Spleen (tissue), 11 donors: ENCODE measurements around the gene ABHD6. TPM values are rescaled to one million over a fixed set of nuclear protein-coding genes. Genes with fewer than 3 reads are reported as not detected.

Experiments
- DNase-seq: peaks from one replicate; pipeline ENCODE4 v3.0.0-alpha.2; 2020
- H3K27ac ChIP-seq, 8 donors: fragments of 200-600 bp; sonication (generic) in 7 of 8; 1 replicate in 4 of 8; 2 replicates in 4 of 8; pipeline versions ENCODE4 v1.5.0 to v1.8.0; 2016 to 2021; ENCODE audit warnings: inconsistent platforms in 4 of 8, mild to moderate bottlenecking in 4 of 8, moderate library complexity in 1 of 8
- H3K27me3 ChIP-seq, 7 donors: fragments of 200-600 bp; sonication (generic) in 6 of 7; replicated peaks in 1 of 7; 1 replicate in 4 of 7; 2 replicates in 3 of 7; pipeline versions ENCODE4 v1.5.0 to v1.8.0; 2016 to 2021; ENCODE audit warnings: inconsistent platforms in 3 of 7, mild to moderate bottlenecking in 1 of 7
- H3K36me3 ChIP-seq, 6 donors: fragments of 200-600 bp; sonication (generic) in 5 of 6; 1 replicate in 4 of 6; 2 replicates in 2 of 6; pipeline versions ENCODE4 v1.5.0 to v1.8.0; 2016 to 2021; ENCODE audit warnings: inconsistent platforms in 2 of 6
- H3K4me1 ChIP-seq, 6 donors: fragments of 200-600 bp; sonication (generic) in 5 of 6; 1 replicate in 3 of 6; 2 replicates in 3 of 6; pipeline versions ENCODE4 v1.5.0 to v1.8.0; 2016 to 2021; ENCODE audit warnings: inconsistent platforms in 3 of 6
- H3K4me3 ChIP-seq, 8 donors: fragments of 200-600 bp; sonication (generic) in 7 of 8; 1 replicate in 4 of 8; 2 replicates in 4 of 8; pipeline versions ENCODE4 v1.5.0 to v1.8.0; 2016 to 2021; ENCODE audit warnings: inconsistent platforms in 4 of 8, mild to moderate bottlenecking in 4 of 8, moderate library complexity in 2 of 8
- H3K9me3 ChIP-seq, 8 donors: fragments of 200-600 bp; sonication (generic) in 7 of 8; 1 replicate in 4 of 8; 2 replicates in 4 of 8; pipeline versions ENCODE4 v1.5.0 to v1.8.0; 2016 to 2021; ENCODE audit warnings: inconsistent platforms in 4 of 8
- CTCF ChIP-seq, 11 experiments: fragments of 200-600 bp in 7 of 11; fragments of 450-650 bp in 4 of 11; sonication (generic) in 4 of 11; IDR thresholded peaks in 8 of 11; conservative IDR thresholded peaks in 3 of 11; 1 replicate in 7 of 11; 2 replicates in 4 of 11; pipeline versions ENCODE4 v1.4.0 to v1.8.0; 2016 to 2021; ENCODE audit warnings: antibody characterized with exemption in 11 of 11, inconsistent platforms in 4 of 11, mild to moderate bottlenecking in 1 of 11
- POLR2A ChIP-seq, 3 donors: fragments of 450-650 bp; IDR thresholded peaks; one replicate each; pipeline ENCODE4 v1.5.1; 2017; ENCODE audit warnings: antibody characterized with exemption in 3 of 3, mild to moderate bottlenecking in 1 of 3
- POLR2AphosphoS5 ChIP-seq, 3 donors: sonication (generic); formaldehyde crosslinking; IDR thresholded peaks; one replicate each; pipeline ENCODE4 v1.5.1; 2017; ENCODE audit warnings: antibody characterized with exemption in 3 of 3
- WGBS, 5 donors: extraction: QIAGEN DNeasy Blood & Tissue Kit in 3 of 5; methylation state at CpG; one replicate each; pipeline versions ENCODE4 v1.1.5 to v1.1.7; 2013 to 2018; 5-methylcytosine and 5-hydroxymethylcytosine counted together
- intact Hi-C: fragments of 100-400 bp; cut with DNase I; formaldehyde crosslinking; loops from one replicate; pipeline ENCODE4 v1.15.0; 2023; ENCODE audit warnings: low total_unique reads
- polyA plus RNA-seq, 3 donors: library from polyadenylated mRNA; stranded (reverse); fragments of 200-250 nt; gene quantifications; one replicate each; pipeline ENCODE4 v1.2.1, GENCODE V29; 2013
- total RNA-seq, 7 donors: library from RNA; depleted of rRNA in 3 of 7; stranded (reverse); fragments of >200 nt in 3 of 7; fragmentation: NEBNext Ultra II Directional in 4 of 7; extraction: Animal tissue kit (Norgen Biotek cat#: 25700) in 4 of 7; gene quantifications; one replicate each; pipeline versions ENCODE4 v1.1.0 to v1.2.1, GENCODE V29; 2016 to 2021
- donor health status: healthy with polysubstance abuse.
- donor health status: DM: no; HTN: no; CAD: no; lungs with moderate emphysema.
- donor health status: DM: no; HTN: no; CAD: no.
- donor health status: Bipolar disorder and iron deficiency.
- donor health status: healthy.
- donor health status: DM: no; HTN: no; CAD: no.
- donor health status: DM: yes; HTN: yes; CAD: no.

The ABHD6 gene
- total and polyA plus RNA-seq, 10 donors = 17.2 to 79.9 (median 48.4) TPM

GRCh38 chr3:58192069-58192468 is 45.5 kb upstream of the ABHD6 start:
- 78 to 84% (median 81%) methylated on average over 5 of the region's 5 CpGs for WGBS, 5 donors
- intact Hi-C loops = no loop called here
- peaks cover 0 to 5% (median 0%) of the 10 kb centered on the region in 8 donors for H3K9me3 ChIP-seq
- H3K4me3 ChIP-seq = no peak overlapping the region
- no peaks in the 10 kb centered on the region for H3K27me3 ChIP-seq
- peak overlapping the region in 5 of 8 donors; percentile 4 to 80 (median 73) for H3K27ac ChIP-seq
- TF ChIP-seq CTCF (IDR thresholded peaks at IDR 0.05 in 8 of 11, conservative IDR thresholded peaks at IDR 0.05 in 3 of 11) = no peak
- no peak for TF ChIP-seq POLR2A (IDR thresholded peaks at IDR 0.05)
- no peak for TF ChIP-seq POLR2AphosphoS5 (IDR thresholded peaks at IDR 0.05)
- peaks cover 0 to 47% (median 10%) of the 10 kb centered on the region in 6 donors for H3K36me3 ChIP-seq
- DNase-seq = peak; percentile 58
- peaks cover 16 to 44% (median 24%) of the 10 kb centered on the region in 6 donors for H3K4me1 ChIP-seq

- peaks cover 22 to 47% (median 32%) of the 10 kb centered on the region in 6 donors for H3K4me1 ChIP-seq
- 85 to 97% (median 94%) methylated on average over 12 of the region's 12 CpGs for WGBS, 5 donors
- DNase-seq = no peak
- H3K4me3 ChIP-seq = no peak overlapping the region
- H3K9me3 ChIP-seq = peaks cover 0 to 5% (median 0%) of the 10 kb centered on the region in 8 donors
- no peaks in the 10 kb centered on the region for H3K27me3 ChIP-seq
- H3K36me3 ChIP-seq = peaks cover 0 to 55% (median 10%) of the 10 kb centered on the region in 6 donors
- intact Hi-C loops = no loop called here
- TF ChIP-seq CTCF (IDR thresholded peaks at IDR 0.05 in 8 of 11, conservative IDR thresholded peaks at IDR 0.05 in 3 of 11) (no peak), POLR2AphosphoS5 (IDR thresholded peaks at IDR 0.05) (no peak), POLR2A (IDR thresholded peaks at IDR 0.05) (no peak)
- H3K27ac ChIP-seq = peak overlapping the region in 1 of 8 donors; percentile 54
Measured at GRCh38 chr3:58193682-58194407, 43.7 kb upstream of the ABHD6 start.

GRCh38 chr3:58197588-58197987 is 40.0 kb upstream of the ABHD6 start:
- WGBS, 5 donors = 96 to 98% (median 96%) methylated on average over 10 of the region's 10 CpGs
- DNase-seq = no peak
- TF ChIP-seq POLR2AphosphoS5 (IDR thresholded peaks at IDR 0.05) (peak in 1 of 3 donors; percentile 14), CTCF (IDR thresholded peaks at IDR 0.05 in 8 of 11, conservative IDR thresholded peaks at IDR 0.05 in 3 of 11) (no peak), POLR2A (IDR thresholded peaks at IDR 0.05) (no peak)

GRCh38 chr3:58198362-58198761 is 39.2 kb upstream of the ABHD6 start:
- WGBS, 5 donors = 59 to 72% (median 69%) methylated on average over 8 of the region's 8 CpGs
- peaks cover 0 to 6% (median 0%) of the 10 kb centered on the region in 8 donors for H3K9me3 ChIP-seq

More at GRCh38 chr3:58197588-58197987, 40.0 kb upstream of the ABHD6 start:
- intact Hi-C loops = no loop called here
- H3K4me1 ChIP-seq = peaks cover 42 to 65% (median 60%) of the 10 kb centered on the region in 6 donors
- no peak overlapping the region for H3K4me3 ChIP-seq
- peaks cover 0 to 42% (median 10%) of the 10 kb centered on the region in 6 donors for H3K36me3 ChIP-seq
- H3K27me3 ChIP-seq = no peaks in the 10 kb centered on the region
- peak overlapping the region; percentile 44 to 85 (median 78) for H3K27ac ChIP-seq
- peaks cover 0 to 6% (median 0%) of the 10 kb centered on the region in 8 donors for H3K9me3 ChIP-seq

More at GRCh38 chr3:58198362-58198761, 39.2 kb upstream of the ABHD6 start:
- TF ChIP-seq POLR2A (IDR thresholded peaks at IDR 0.05) (no peak), CTCF (IDR thresholded peaks at IDR 0.05 in 8 of 11, conservative IDR thresholded peaks at IDR 0.05 in 3 of 11) (no peak), POLR2AphosphoS5 (IDR thresholded peaks at IDR 0.05) (no peak)
- intact Hi-C loops = no loop called here
- Histone ChIP-seq H3K36me3 (peaks cover 0 to 35% (median 8%) of the 10 kb centered on the region in 6 donors), H3K27me3 (no peaks in the 10 kb centered on the region), H3K4me1 (peaks cover 43 to 72% (median 67%) of the 10 kb centered on the region in 6 donors), H3K27ac (peak overlapping the region; percentile 44 to 85 (median 78)), H3K4me3 (no peak overlapping the region)
- no peak for DNase-seq
